HG03025 (cell line): Measurements from ENCODE around the gene CEP68.
A peak's percentile ranks its signal among the peaks of the same experiment; 100 is the strongest.
"Not testable (repeated sequence)": the region's sequence is repeated elsewhere in the genome, so short reads cannot be mapped to it uniquely, and the experiment has no call there.

Experiments
- ATAC-seq: cut with Tn5 transposase; IDR thresholded peaks from one replicate; pipeline ENCODE4 v1.9.1; 2021; ENCODE audit warnings: mild to moderate bottlenecking, moderate library complexity; ENCODE audit not compliant: unreplicated experiment, low FRiP score

Gene CEP68

GRCh38 chr2:65030476-65031332, 25.5 kb upstream of the CEP68 start:
- peak; percentile 29 for ATAC-seq

GRCh38 chr2:65031341-65032018, 24.7 kb upstream of the CEP68 start:
- ATAC-seq: peak; percentile 53

- ATAC-seq: no peak
Observed at GRCh38 chr2:65032019-65032975, 23.9 kb upstream of the CEP68 start.

- no peak for ATAC-seq
Observed at GRCh38 chr2:65033178-65033577, 23.0 kb upstream of the CEP68 start.

GRCh38 chr2:65033667-65034066, 22.5 kb upstream of the CEP68 start:
- not testable (repeated sequence) for ATAC-seq

- no peak for ATAC-seq
Observed at GRCh38 chr2:65035351-65035943, 20.8 kb upstream of the CEP68 start.

- ATAC-seq: no peak
Observed at GRCh38 chr2:65037178-65037577, 19.0 kb upstream of the CEP68 start.

GRCh38 chr2:65039640-65040039, 16.6 kb upstream of the CEP68 start:
- ATAC-seq: no peak

- no peak for ATAC-seq
Observed at GRCh38 chr2:65040400-65041261, 15.6 kb upstream of the CEP68 start.

- no peak for ATAC-seq
Observed at GRCh38 chr2:65043001-65043400, 13.2 kb upstream of the CEP68 start.

GRCh38 chr2:65044097-65044735, 12.0 kb upstream of the CEP68 start:
- ATAC-seq: no peak

- no peak for ATAC-seq
Observed at GRCh38 chr2:65045651-65046050, 10.6 kb upstream of the CEP68 start.

GRCh38 chr2:65046633-65047407, 9.4 kb upstream of the CEP68 start:
- ATAC-seq: no peak

GRCh38 chr2:65049010-65049639, 7.1 kb upstream of the CEP68 start:
- no peak for ATAC-seq

GRCh38 chr2:65050931-65051330, 5.3 kb upstream of the CEP68 start:
- no peak for ATAC-seq

- peak; percentile 36 for ATAC-seq
Observed at GRCh38 chr2:65053199-65053598, 3.0 kb upstream of the CEP68 start.

GRCh38 chr2:65054749-65055421, 1.3 kb upstream of the CEP68 start:
- no peak for ATAC-seq
